Stimulated activated CD8-positive, alpha-beta memory T cell treated with anti-CD3 and anti-CD28 coated beads, Interleukin-7, amount 100 ng/mL, for 48 hours (primary cell): ENCODE results near the gene ITGB8.

Experiments used
- DNase-seq, 2 donors: peaks; one replicate each; pipeline ENCODE4 v3.0.0-alpha.2; 2020; ENCODE audit warnings: low read depth in 1 of 2; ENCODE audit errors: extremely low read depth in 1 of 2

The ITGB8 gene

GRCh38 chr7:20307119-20307518 is 23.6 kb upstream of the ITGB8 start:
- no peak for DNase-seq

GRCh38 chr7:20307901-20308300 is 22.8 kb upstream of the ITGB8 start:
- no peak for DNase-seq

GRCh38 chr7:20310301-20310700 is 20.4 kb upstream of the ITGB8 start:
- DNase-seq, result no peak

GRCh38 chr7:20310963-20311742 is 19.5 kb upstream of the ITGB8 start:
- no peak for DNase-seq

- no peak for DNase-seq
Observed at GRCh38 chr7:20311743-20312042, 19.0 kb upstream of the ITGB8 start.

- DNase-seq, result no peak
Observed at GRCh38 chr7:20312562-20312961, 18.1 kb upstream of the ITGB8 start.

GRCh38 chr7:20313626-20314025 is 17.1 kb upstream of the ITGB8 start:
- no peak for DNase-seq

GRCh38 chr7:20314198-20314597 is 16.5 kb upstream of the ITGB8 start:
- no peak for DNase-seq

- no peak for DNase-seq
Observed at GRCh38 chr7:20316706-20317105, 14.0 kb upstream of the ITGB8 start.

- no peak for DNase-seq
Observed at GRCh38 chr7:20317413-20317812, 13.3 kb upstream of the ITGB8 start.

- DNase-seq, result no peak
Observed at GRCh38 chr7:20318933-20319332, 11.8 kb upstream of the ITGB8 start.

- DNase-seq, result no peak
Observed at GRCh38 chr7:20320322-20320721, 10.4 kb upstream of the ITGB8 start.

- no peak for DNase-seq
Observed at GRCh38 chr7:20320786-20321185, 9.9 kb upstream of the ITGB8 start.

GRCh38 chr7:20323595-20323994 is 7.1 kb upstream of the ITGB8 start:
- no peak for DNase-seq

GRCh38 chr7:20326342-20326741 is 4.4 kb upstream of the ITGB8 start:
- DNase-seq, result no peak

GRCh38 chr7:20327055-20327454 is 3.6 kb upstream of the ITGB8 start:
- DNase-seq, result no peak

GRCh38 chr7:20328027-20328426 is 2.7 kb upstream of the ITGB8 start:
- DNase-seq, result no peak

GRCh38 chr7:20328692-20329091 is 2.0 kb upstream of the ITGB8 start:
- DNase-seq, result no peak

GRCh38 chr7:20329389-20330238 is 1.1 kb upstream of the ITGB8 start:
- peak in 1 of 2 donors; percentile 1 for DNase-seq

GRCh38 chr7:20330928-20331909 is 519 bp downstream of the ITGB8 start:
- DNase-seq, result peak in 1 of 2 donors; percentile 8
